ENCODE results near the gene PRAMEF2.
"Not testable (repeated sequence)": the region's sequence is repeated elsewhere in the genome, so short reads cannot be mapped to it uniquely, and the experiment has no call there.

The PRAMEF2 gene

GRCh38 chr1:12898170-12898569 is 41.3 kb downstream of the PRAMEF2 start, which contains the start of gene PRAMEF10:
TSS of gene PRAMEF10 (minus strand) at chr1:12898270. CDS start at chr1:12895847, 2,423 bp downstream.
- DNase-seq (ENCODE audit: extremely low spot score); CTCF ChIA-PET; POLR2A ChIA-PET: not testable (repeated sequence)

- POLR2A ChIA-PET; DNase-seq (ENCODE audit: extremely low spot score); CTCF ChIA-PET: not testable (repeated sequence)
These were observed 42.3 kb downstream of the PRAMEF2 start for GRCh38 chr1:12899186-12899585.

DNA sequence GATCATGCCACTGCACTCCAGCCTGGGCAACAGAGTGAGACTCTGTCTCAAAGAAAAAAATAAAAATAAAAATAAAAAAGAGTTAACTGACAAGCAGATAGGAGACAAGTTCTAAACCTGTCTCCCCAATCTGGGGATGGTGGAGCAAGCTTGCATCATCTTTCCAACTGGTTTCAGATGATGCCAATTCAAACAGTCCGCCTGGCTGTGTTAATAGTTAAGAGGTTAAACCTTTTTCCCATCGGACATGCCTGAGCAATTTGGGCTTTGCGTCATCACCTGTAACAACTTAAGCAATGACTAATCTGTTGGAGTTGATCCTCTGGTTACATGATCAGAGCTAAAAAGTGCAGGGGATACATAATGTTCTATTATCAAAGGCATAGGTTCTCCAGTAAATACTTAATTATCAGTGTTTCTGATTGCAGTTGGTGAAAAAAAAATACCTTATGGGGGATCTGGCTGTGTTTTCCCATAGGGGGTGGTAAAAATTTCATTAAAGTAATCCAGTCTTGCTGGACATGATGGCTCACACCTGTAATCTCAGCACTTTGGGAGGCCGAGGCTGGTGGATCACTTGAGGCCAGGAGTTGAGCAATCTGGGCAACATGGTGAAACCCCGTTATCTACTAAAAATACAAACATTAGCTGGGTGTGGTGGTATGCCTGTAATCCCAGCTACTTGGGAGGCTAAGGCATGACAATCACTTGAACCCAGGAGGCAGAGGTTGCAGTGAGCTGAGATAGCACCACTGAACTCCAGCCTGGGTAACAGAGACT is 47.1 kb downstream of the PRAMEF2 start:
- POLR2A ChIA-PET; CTCF ChIA-PET; DNase-seq (ENCODE audit: extremely low spot score): not testable (repeated sequence)
